K562 (cell line): ENCODE measurements around the gene SYVN1.

ENCODE experiments used
- L3MBTL2 ChIP-seq: fragments of 450-650 bp; IDR thresholded peaks from 2 replicates; pipeline ENCODE4 v1.6.1; 2016; ENCODE audit warnings: mild to moderate bottlenecking, moderate library complexity
- PHF20 ChIP-seq: fragments of 450-650 bp; IDR thresholded peaks from 2 replicates; pipeline ENCODE4 v1.6.1; 2018; ENCODE audit not compliant: partially characterized antibody
- POLR2A ChIP-seq: fragments of 450-650 bp; conservative IDR thresholded peaks from 2 replicates; pipeline ENCODE4 v1.6.1; 2016
- POLR2AphosphoS5 ChIP-seq: IDR thresholded peaks from 2 replicates; pipeline ENCODE4 v1.6.1; 2011; ENCODE audit warnings: mild to moderate bottlenecking, low read depth, low read length, moderate library complexity; ENCODE audit not compliant: control insufficient read depth, insufficient read depth
- RFX5 ChIP-seq: IDR thresholded peaks from 2 replicates; pipeline ENCODE4 v1.6.1; 2011; ENCODE audit warnings: low read depth, mild to moderate bottlenecking, improper control_type of control experiment, low read length
- YY1 ChIP-seq, 3 experiments: IDR thresholded peaks; 2 replicates each; pipeline ENCODE4 v1.6.1; 2011; ENCODE audit warnings: low read length in 2 of 3, mild to moderate bottlenecking in 2 of 3, moderate library complexity in 2 of 3, borderline replicate concordance in 1 of 3, control low read depth in 1 of 3, low read depth in 1 of 3; ENCODE audit not compliant: insufficient read depth in 3 of 3, insufficient replicate concordance in 2 of 3, control insufficient read depth in 1 of 3, insufficient read length in 1 of 3; ENCODE audit errors: extremely low read depth in 1 of 3
- ZNF609 ChIP-seq: sonication (generic); formaldehyde crosslinking; IDR thresholded peaks from 2 replicates; pipeline ENCODE4 v1.8.1; 2023; ENCODE audit warnings: missing genetic modification reagents, mild to moderate bottlenecking, borderline replicate concordance

DNA sequence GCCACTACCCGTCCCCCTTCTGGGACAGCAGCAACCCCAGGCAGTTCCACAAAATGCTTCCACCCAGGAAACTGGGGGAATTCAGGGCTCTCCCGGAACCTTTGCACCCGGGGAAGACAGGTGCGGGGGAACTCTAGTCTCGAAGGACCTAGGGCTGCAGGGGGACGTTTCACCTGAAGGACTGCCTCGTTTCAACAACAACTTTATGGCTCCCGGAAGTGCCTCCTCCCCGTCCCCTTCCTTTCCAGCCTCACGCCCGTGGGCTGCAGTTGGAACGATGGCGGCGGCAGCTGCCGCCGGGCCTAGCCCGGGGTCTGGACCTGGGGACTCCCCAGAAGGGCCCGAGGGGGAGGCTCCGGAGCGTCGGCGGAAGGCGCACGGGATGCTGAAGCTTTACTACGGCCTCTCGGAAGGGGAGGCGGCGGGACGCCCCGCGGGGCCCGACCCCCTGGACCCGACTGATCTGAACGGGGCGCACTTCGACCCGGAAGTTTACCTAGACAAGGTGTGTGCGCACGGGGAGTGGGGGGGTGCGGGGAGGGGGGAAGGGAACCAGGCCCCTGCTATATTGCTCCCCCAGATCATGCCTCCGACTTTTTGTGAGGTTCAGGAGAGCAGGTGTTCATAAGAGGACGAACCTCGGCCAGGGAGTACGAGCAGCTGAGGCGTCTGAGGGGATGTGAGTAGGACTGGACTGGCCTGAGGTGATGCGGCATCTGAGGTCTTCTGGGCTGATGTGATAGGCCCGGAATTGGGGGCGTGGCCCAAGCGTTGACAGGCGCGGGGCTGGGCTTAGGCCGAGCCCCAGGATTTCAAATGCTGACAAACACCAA lies 38.1 kb downstream of the SYVN1 start, which contains the start of gene VPS51:
- TF ChIP-seq YY1 (IDR thresholded peaks at IDR 0.05; ENCODE audit: borderline replicate concordance in 1 of 3, control insufficient read depth in 1 of 3, extremely low read depth in 1 of 3, insufficient read depth in 3 of 3, insufficient read length in 1 of 3, insufficient replicate concordance in 2 of 3, low read depth in 1 of 3, low read length in 2 of 3) = peak; percentile 52 to 93 (median 87)
- TF ChIP-seq POLR2AphosphoS5 = peak; percentile 87
- TF ChIP-seq POLR2A = peak; percentile 94
- TF ChIP-seq RFX5 = no peak
- peak; percentile 57 for TF ChIP-seq L3MBTL2
- TF ChIP-seq PHF20 = peak; percentile 100
- no peak for TF ChIP-seq ZNF609 (CRISPR knock-in tag)
